Muscle layer of duodenum (tissue), 2 donors: Measurements from ENCODE around the gene UBA5.
"Not testable (repeated sequence)": the region's sequence is repeated elsewhere in the genome, so short reads cannot be mapped to it uniquely, and the experiment has no call there.

Source experiments
- H3K27ac ChIP-seq: one replicate; pipeline ENCODE4 v1.7.0; 2013; ENCODE audit warnings: mild to moderate bottlenecking, low read length
- H3K27me3 ChIP-seq: one replicate; pipeline ENCODE4 v1.7.0; 2013; ENCODE audit warnings: low read depth, mild to moderate bottlenecking, control low read depth, low read length
- H3K36me3 ChIP-seq, 2 donors: one replicate each; pipeline ENCODE4 v1.7.0; 2013; ENCODE audit warnings: low read length in 2 of 2, control low read depth in 1 of 2, mild to moderate bottlenecking in 1 of 2; ENCODE audit not compliant: insufficient read depth in 2 of 2, control insufficient read depth in 1 of 2
- H3K4me1 ChIP-seq, 2 donors: one replicate each; pipeline ENCODE4 v1.7.0; 2013; ENCODE audit warnings: low read length in 2 of 2, mild to moderate bottlenecking in 2 of 2, control low read depth in 1 of 2, moderate library complexity in 1 of 2; ENCODE audit not compliant: insufficient read depth in 2 of 2, control insufficient read depth in 1 of 2
- H3K4me3 ChIP-seq, 2 donors: one replicate each; pipeline ENCODE4 v1.7.0; 2013; ENCODE audit warnings: low read length in 2 of 2, low read depth in 1 of 2, mild to moderate bottlenecking in 1 of 2
- H3K9me3 ChIP-seq, 2 donors: one replicate each; pipeline ENCODE4 v1.7.0; 2013; ENCODE audit warnings: low read length in 2 of 2, control low read depth in 1 of 2, mild to moderate bottlenecking in 1 of 2; ENCODE audit not compliant: control insufficient read depth in 1 of 2
- donor health status: healthy.

UBA5 gene

DNA sequence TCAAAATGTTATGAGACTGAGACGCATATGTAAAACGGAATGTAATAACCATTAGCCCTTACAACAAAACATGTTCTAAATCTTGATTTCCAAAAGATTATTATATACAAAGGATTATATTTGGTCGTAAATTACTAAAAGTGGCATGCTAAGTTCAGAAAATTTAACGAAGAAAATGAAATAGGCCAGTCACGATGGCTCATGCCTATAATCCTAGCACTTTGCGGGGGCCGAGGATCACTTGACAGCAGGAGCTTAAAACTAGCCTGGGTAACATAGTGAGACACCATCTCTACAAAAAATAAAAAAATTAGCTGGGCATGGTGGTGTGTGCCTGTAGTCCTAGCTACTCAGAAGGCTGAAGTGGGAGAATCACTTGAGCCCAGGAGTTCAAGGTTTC is 29.5 kb upstream of the UBA5 start:
- H3K27ac ChIP-seq, result no peak overlapping the region
- H3K36me3 ChIP-seq, result peaks cover 0 to 14% of the 10 kb centered on the region in 2 donors
- H3K4me1 ChIP-seq, result no peaks in the 10 kb centered on the region
- no peaks in the 10 kb centered on the region for H3K27me3 ChIP-seq
- H3K9me3 ChIP-seq, result no peaks in the 10 kb centered on the region
- no peak overlapping the region for H3K4me3 ChIP-seq

GRCh38 chr3:132635052-132635451 is 25.1 kb upstream of the UBA5 start:
- Histone ChIP-seq H3K27me3 (no peaks in the 10 kb centered on the region), H3K27ac (no peak overlapping the region), H3K9me3 (no peaks in the 10 kb centered on the region), H3K4me3 (no peak overlapping the region), H3K36me3 (peaks cover 4 to 22% of the 10 kb centered on the region in 2 donors), H3K4me1 (no peaks in the 10 kb centered on the region)

DNA sequence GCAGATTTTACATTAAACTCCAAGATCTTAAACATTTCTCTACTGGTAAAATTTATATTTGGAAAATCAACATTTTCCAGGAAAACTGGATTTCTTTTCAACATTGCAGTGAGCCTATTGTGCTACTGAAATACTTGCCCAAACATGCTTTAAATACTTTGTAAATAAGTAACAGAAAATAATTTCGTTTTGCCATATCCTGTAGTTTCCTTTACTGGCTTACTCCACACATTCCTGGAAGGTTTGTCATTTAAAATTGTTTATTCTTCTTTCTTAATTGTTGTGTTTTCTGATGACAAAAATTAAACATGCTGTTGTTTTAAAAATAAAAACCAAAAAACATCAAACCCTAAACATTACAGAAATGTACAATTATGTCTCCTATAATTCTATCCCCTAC is 22.5 kb upstream of the UBA5 start:
- Histone ChIP-seq H3K36me3 (peaks cover 4 to 22% of the 10 kb centered on the region in 2 donors), H3K4me1 (no peaks in the 10 kb centered on the region), H3K27me3 (no peaks in the 10 kb centered on the region), H3K4me3 (no peak overlapping the region), H3K27ac (no peak overlapping the region), H3K9me3 (no peaks in the 10 kb centered on the region)

GRCh38 chr3:132638706-132639105 is 21.4 kb upstream of the UBA5 start:
- Histone ChIP-seq H3K27me3 (no peaks in the 10 kb centered on the region), H3K9me3 (no peaks in the 10 kb centered on the region), H3K4me3 (no peak overlapping the region), H3K4me1 (no peaks in the 10 kb centered on the region), H3K27ac (no peak overlapping the region), H3K36me3 (peaks cover 4 to 22% of the 10 kb centered on the region in 2 donors)

GRCh38 chr3:132641427-132641826 is 18.7 kb upstream of the UBA5 start:
- H3K4me1 ChIP-seq, H3K27ac ChIP-seq, H3K27me3 ChIP-seq, H3K4me3 ChIP-seq, H3K9me3 ChIP-seq: not testable (repeated sequence)
- peaks cover 3 to 16% of the 10 kb centered on the region in 2 donors for H3K36me3 ChIP-seq

DNA sequence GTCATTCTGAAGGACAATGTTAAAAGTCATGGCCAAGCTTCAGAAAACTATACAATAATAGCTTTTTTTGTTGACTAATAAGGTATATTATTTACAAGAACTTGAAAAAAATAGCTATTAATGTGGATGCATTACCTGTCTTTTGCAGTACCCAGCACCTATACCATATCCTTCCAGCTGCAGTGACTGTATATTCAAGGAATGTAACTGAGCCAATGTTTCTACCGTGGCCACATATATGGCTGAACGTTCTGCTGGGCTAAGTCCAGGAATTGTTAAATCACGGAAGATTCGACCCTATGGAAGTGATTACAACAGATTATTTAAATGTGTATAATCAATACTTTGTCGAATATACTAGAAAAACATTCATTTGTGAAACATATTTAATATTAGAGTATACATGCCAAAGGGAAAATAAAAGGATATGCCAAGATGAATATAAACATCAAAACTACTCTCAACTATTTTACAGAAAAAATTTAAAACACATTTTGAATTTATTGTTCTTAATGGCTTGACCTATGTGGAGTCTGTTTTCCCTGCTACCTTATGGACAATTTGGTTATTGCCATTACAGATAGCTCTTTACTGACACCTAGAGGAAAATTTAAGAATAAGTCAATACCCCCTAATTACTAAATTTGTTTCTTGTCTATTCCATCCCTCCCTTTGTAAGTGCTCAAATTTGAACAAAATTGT is 18.1 kb upstream of the UBA5 start:
- Histone ChIP-seq H3K36me3 (peaks cover 0 to 11% of the 10 kb centered on the region in 2 donors), H3K27ac (no peak overlapping the region), H3K4me3 (no peak overlapping the region), H3K27me3 (no peaks in the 10 kb centered on the region), H3K9me3 (no peaks in the 10 kb centered on the region), H3K4me1 (no peaks in the 10 kb centered on the region)

DNA sequence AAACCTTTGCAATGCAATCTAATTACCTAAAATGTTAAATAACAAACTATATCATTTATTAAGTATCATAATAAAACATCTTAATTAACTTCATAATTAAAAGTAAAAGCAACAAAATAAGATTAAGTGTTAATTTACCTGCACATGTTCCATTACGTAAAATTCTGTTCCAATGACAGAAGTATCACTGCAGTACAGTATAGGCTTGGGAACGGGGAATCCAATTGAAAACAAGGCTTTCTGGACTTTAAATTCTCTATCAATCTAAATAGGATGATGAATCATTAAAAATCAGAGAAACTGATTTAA is 17.6 kb upstream of the UBA5 start:
- Histone ChIP-seq H3K4me1 (no peaks in the 10 kb centered on the region), H3K36me3 (peaks cover 0 to 11% of the 10 kb centered on the region in 2 donors), H3K27me3 (no peaks in the 10 kb centered on the region), H3K27ac (no peak overlapping the region), H3K4me3 (no peak overlapping the region), H3K9me3 (no peaks in the 10 kb centered on the region)

DNA sequence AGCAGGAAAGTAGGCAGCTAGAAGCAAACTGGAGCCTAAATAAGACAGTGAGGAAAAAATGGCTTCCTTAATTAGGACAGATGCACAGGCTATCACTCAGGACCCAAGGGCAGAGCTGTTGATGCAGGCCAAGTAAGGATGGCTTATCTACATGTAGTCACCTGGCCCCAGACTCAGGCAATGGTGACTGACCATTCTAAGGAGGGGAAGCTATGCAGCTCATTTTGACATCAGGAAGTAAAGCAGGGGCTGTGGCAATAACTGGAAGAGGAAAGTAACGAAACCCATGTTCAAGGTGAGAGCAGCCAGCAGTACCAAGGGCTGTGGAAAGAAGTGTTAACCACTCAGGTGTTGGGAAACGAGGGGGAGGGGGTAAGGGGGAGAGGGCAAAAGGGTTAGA is 16.8 kb upstream of the UBA5 start:
- Histone ChIP-seq H3K36me3 (peaks cover 0 to 11% of the 10 kb centered on the region in 2 donors), H3K9me3 (no peaks in the 10 kb centered on the region), H3K27ac (no peak overlapping the region), H3K4me1 (no peaks in the 10 kb centered on the region), H3K27me3 (no peaks in the 10 kb centered on the region), H3K4me3 (no peak overlapping the region)

DNA sequence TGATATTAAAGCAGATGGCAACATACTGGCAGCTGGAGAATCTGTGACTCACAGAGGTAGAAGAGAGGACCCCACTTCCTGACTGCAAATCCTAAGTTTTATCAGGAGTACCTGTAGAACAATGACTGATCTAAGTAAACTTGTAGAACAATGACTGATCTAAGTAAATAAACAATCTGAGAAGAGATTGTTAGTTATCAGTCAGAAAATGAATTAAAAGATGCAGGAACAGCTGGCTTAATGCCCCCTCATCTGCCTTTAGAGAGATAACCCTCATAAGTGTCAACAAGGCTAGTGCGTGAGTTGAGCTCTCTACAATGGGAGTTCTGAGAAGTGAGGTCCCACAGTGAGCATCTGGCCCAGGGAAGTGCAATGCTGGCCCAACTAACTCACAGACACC is 15.1 kb upstream of the UBA5 start:
- H3K27ac ChIP-seq, result no peak overlapping the region
- H3K4me1 ChIP-seq, result no peaks in the 10 kb centered on the region
- no peaks in the 10 kb centered on the region for H3K36me3 ChIP-seq
- no peaks in the 10 kb centered on the region for H3K27me3 ChIP-seq
- no peaks in the 10 kb centered on the region for H3K9me3 ChIP-seq
- H3K4me3 ChIP-seq, result no peak overlapping the region

GRCh38 chr3:132650153-132650552 is 10.0 kb upstream of the UBA5 start:
- Histone ChIP-seq H3K36me3 (no peaks in the 10 kb centered on the region), H3K4me3 (no peak overlapping the region), H3K27me3 (no peaks in the 10 kb centered on the region), H3K9me3 (no peaks in the 10 kb centered on the region), H3K4me1 (no peaks in the 10 kb centered on the region), H3K27ac (no peak overlapping the region)

- H3K36me3 ChIP-seq, result no peaks in the 10 kb centered on the region
- H3K27me3 ChIP-seq, result no peaks in the 10 kb centered on the region
- H3K27ac ChIP-seq, result no peak overlapping the region
- no peak overlapping the region for H3K4me3 ChIP-seq
- H3K4me1 ChIP-seq, result no peaks in the 10 kb centered on the region
- H3K9me3 ChIP-seq, result no peaks in the 10 kb centered on the region
These were observed 7.4 kb upstream of the UBA5 start for GRCh38 chr3:132652640-132653270.

- Histone ChIP-seq H3K27ac (no peak overlapping the region), H3K9me3 (no peaks in the 10 kb centered on the region), H3K4me3 (no peak overlapping the region), H3K4me1 (peaks cover 6% of the 10 kb centered on the region in 2 donors), H3K36me3 (no peaks in the 10 kb centered on the region), H3K27me3 (no peaks in the 10 kb centered on the region)
These were observed 5.9 kb upstream of the UBA5 start for GRCh38 chr3:132654190-132654589.
